Hepatocyte (in vitro differentiated cells): ENCODE data around the gene FAM217B. TPM values are rescaled to one million over a fixed set of nuclear protein-coding genes. Genes with fewer than 3 reads are reported as not detected.

ENCODE experiments used
- DNase-seq: peaks from one replicate; pipeline ENCODE4 v3.0.0-alpha.2; 2016; ENCODE audit warnings: low spot score
- H2AFZ ChIP-seq: fragments of 200-600 bp; sonication (generic); 2 replicates; pipeline ENCODE4 v1.6.0; 2016; ENCODE audit warnings: antibody characterized with exemption, mild to moderate bottlenecking
- H3K27ac ChIP-seq: fragments of 200-600 bp; sonication (generic); 2 replicates; pipeline ENCODE4 v1.5.1; 2016; ENCODE audit warnings: mild to moderate bottlenecking
- H3K27me3 ChIP-seq: fragments of 200-600 bp; sonication (generic); 2 replicates; pipeline ENCODE4 v1.6.1; 2016
- H3K36me3 ChIP-seq: fragments of 200-600 bp; sonication (generic); replicated peaks from 2 replicates; pipeline ENCODE4 v1.5.1; 2016; ENCODE audit warnings: low read depth; ENCODE audit not compliant: insufficient read depth
- H3K4me1 ChIP-seq: fragments of 200-600 bp; sonication (generic); 2 replicates; pipeline ENCODE4 v1.5.1; 2016; ENCODE audit warnings: mild to moderate bottlenecking, moderate library complexity; ENCODE audit not compliant: insufficient read depth
- H3K4me2 ChIP-seq: fragments of 200-600 bp; sonication (generic); 2 replicates; pipeline ENCODE4 v1.6.0; 2016
- H3K4me3 ChIP-seq: fragments of 200-600 bp; sonication (generic); 2 replicates; pipeline ENCODE4 v1.5.1; 2016; ENCODE audit warnings: mild to moderate bottlenecking
- H3K79me2 ChIP-seq: fragments of 200-600 bp; sonication (generic); 2 replicates; pipeline ENCODE4 v1.6.0; 2017; ENCODE audit warnings: mild to moderate bottlenecking
- H3K9me2 ChIP-seq: fragments of 200-600 bp; sonication (generic); replicated peaks from 2 replicates; pipeline ENCODE4 v1.6.0; 2017; ENCODE audit warnings: mild to moderate bottlenecking; ENCODE audit not compliant: insufficient read depth
- H3K9me3 ChIP-seq: fragments of 200-600 bp; sonication (generic); 2 replicates; pipeline ENCODE4 v1.5.1; 2016; ENCODE audit warnings: low read depth, mild to moderate bottlenecking
- H4K20me1 ChIP-seq: fragments of 200-600 bp; sonication (generic); 2 replicates; pipeline ENCODE4 v1.6.0; 2016; ENCODE audit warnings: mild to moderate bottlenecking; ENCODE audit not compliant: insufficient read depth, poor library complexity, severe bottlenecking
- CTCF ChIP-seq: fragments of 200-600 bp; sonication (generic); IDR thresholded peaks from 2 replicates; pipeline ENCODE4 v1.5.1; 2016; ENCODE audit warnings: antibody characterized with exemption, mild to moderate bottlenecking; ENCODE audit not compliant: poor library complexity
- EZH2 ChIP-seq: fragments of 200-600 bp; sonication (generic); IDR thresholded peaks from 2 replicates; pipeline ENCODE4 v1.6.1; 2016; ENCODE audit warnings: antibody characterized with exemption, mild to moderate bottlenecking, borderline replicate concordance
- EZH2phosphoT487 ChIP-seq: fragments of 200-600 bp; sonication (generic); IDR thresholded peaks from one replicate; pipeline ENCODE4 v1.6.1; 2018; ENCODE audit warnings: antibody characterized with exemption, mild to moderate bottlenecking, low read depth, moderate library complexity; ENCODE audit not compliant: unreplicated experiment, severe bottlenecking
- WGBS: methylation state at CpG from one replicate; pipeline ENCODE4 v1.1.6; 2016; ENCODE audit warnings: low lambda C conversion rate; ENCODE audit errors: missing lambda C conversion rate; 5-methylcytosine and 5-hydroxymethylcytosine counted together
- polyA plus RNA-seq: library from polyadenylated mRNA; unstranded; fragments of >200 nt; fragmentation: Nextera tagmentation; extraction: Ambion mirVana; gene quantifications from 2 replicates; pipeline ENCODE4 v1.2.1, GENCODE V29; 2016
- total RNA-seq: library from RNA; depleted of rRNA; stranded (reverse); fragments of >200 nt; gene quantifications from 2 replicates; pipeline ENCODE4 v1.2.3, GENCODE V29; 2014

Gene FAM217B
- total and polyA plus RNA-seq, 2 experiments from 2014 or later, result 14.7 to 15.2 TPM

- H3K79me2 ChIP-seq, result no peaks in the 10 kb centered on the region
- H3K4me3 ChIP-seq, result no peak overlapping the region
- no peaks in the 10 kb centered on the region for H3K9me3 ChIP-seq
- H3K9me2 ChIP-seq, result no peaks in the 10 kb centered on the region
- no peak for DNase-seq
- H4K20me1 ChIP-seq, result no peaks in the 10 kb centered on the region
- no peaks in the 10 kb centered on the region for H3K36me3 ChIP-seq
- H3K4me1 ChIP-seq, result no peaks in the 10 kb centered on the region
- H3K4me2 ChIP-seq, result no peak overlapping the region
- no peak for TF ChIP-seq CTCF
- TF ChIP-seq EZH2, result no peak
- no peak for TF ChIP-seq EZH2phosphoT487
- H3K27ac ChIP-seq, result no peak overlapping the region
- H2AFZ ChIP-seq, result peak overlapping the region; percentile 11
- H3K27me3 ChIP-seq, result no peaks in the 10 kb centered on the region
These were observed 14.3 kb upstream of the FAM217B start for GRCh38 chr20:59925899-59926298.

GRCh38 chr20:59931511-59932312 is 8.5 kb upstream of the FAM217B start:
- no peak for DNase-seq
- Histone ChIP-seq H3K9me2 (no peaks in the 10 kb centered on the region), H3K9me3 (no peaks in the 10 kb centered on the region), H3K4me2 (peak overlapping the region; percentile 21), H3K4me1 (peaks cover under 1% of the 10 kb centered on the region), H3K27ac (peak overlapping the region; percentile 63), H4K20me1 (no peaks in the 10 kb centered on the region), H3K4me3 (no peak overlapping the region), H2AFZ (peak overlapping the region; percentile 38), H3K36me3 (no peaks in the 10 kb centered on the region), H3K79me2 (peaks cover 5% of the 10 kb centered on the region), H3K27me3 (no peaks in the 10 kb centered on the region)
- WGBS, result 70% methylated on average over 9 of the region's 9 CpGs
- no peak for TF ChIP-seq EZH2

DNA sequence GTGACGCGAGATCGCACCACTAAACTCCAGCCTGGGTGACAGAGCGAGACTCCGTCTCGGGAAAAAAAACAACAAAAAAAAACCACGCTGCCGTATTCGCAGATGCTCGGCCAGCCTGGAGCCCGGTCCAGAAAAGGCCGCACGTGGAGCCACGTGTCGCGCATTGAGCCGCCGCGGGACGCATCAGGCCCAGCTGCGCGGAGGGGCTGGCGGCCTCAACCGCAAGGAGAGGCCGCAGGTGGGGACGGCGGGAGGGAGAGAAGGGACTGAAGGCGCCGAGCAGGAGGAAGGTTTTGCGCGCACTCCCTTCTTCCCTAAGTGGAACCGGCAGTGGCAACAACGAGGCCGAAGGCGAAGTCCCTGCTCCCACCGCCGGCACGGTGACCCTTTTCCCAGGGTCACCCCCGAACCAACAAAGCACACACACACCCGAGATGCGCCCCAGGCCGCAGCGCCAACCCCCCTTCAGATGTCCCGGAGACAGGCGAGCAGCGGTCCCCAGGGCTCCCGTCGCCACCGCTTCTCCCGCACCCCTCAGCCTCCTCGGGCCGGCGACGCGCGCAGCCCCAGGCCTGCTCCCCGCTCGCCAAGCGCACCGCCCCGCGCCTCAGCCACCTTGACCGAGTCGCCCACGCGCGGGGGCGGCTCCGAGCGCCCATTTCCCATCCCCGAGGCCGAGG is 7.4 kb upstream of the FAM217B start:
- Histone ChIP-seq H3K4me1 (peaks cover 9% of the 10 kb centered on the region), H3K27me3 (no peaks in the 10 kb centered on the region), H4K20me1 (no peaks in the 10 kb centered on the region), H3K4me3 (no peak overlapping the region), H3K36me3 (no peaks in the 10 kb centered on the region), H2AFZ (no peak overlapping the region), H3K9me2 (no peaks in the 10 kb centered on the region), H3K27ac (no peak overlapping the region), H3K79me2 (peaks cover 15% of the 10 kb centered on the region), H3K9me3 (no peaks in the 10 kb centered on the region), H3K4me2 (no peak overlapping the region)
- no peak for DNase-seq
- no peak for TF ChIP-seq CTCF
- TF ChIP-seq EZH2, result no peak
- TF ChIP-seq EZH2phosphoT487, result no peak
- WGBS, result 99% methylated on average over 44 of the region's 72 CpGs

DNA sequence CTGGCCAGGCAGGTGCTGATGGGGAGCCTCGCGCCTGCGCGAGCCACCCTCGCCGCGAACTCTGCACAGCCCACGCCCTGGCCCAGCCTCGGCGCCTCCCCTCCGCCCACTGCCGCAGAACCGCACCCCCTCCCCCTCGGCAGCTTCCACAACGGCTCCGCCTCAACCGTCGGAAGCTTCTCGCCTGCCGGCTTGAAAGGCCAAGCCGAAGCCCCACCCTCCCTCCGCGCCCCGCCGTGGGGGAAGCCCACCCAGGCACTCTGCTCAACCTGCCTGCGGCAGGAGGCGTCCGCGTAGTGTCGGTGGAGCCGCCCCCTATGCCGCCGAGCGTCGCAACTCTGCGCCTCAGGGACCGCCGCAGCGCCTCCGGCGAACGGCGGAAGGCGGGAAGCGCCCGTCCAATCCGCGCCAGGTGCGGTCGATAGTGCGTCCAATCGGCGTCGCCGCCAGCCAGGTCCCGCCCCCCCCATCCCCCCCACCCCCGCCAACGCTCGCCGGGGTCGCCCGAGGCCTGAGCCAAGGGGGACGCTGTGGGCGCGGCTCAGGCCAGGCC is 6.8 kb upstream of the FAM217B start, which contains the start of gene SYCP2:
TSS of gene SYCP2 (minus strand) at position 342 of the 553 bp plus-strand sequence. CDS start 11,224 bp downstream, outside the sequence.
- peaks cover 22% of the 10 kb centered on the region for H3K79me2 ChIP-seq
- peak within 1 kb of the TSS; percentile 98 for H3K4me2 ChIP-seq
- no peaks in the 10 kb centered on the region for H3K27me3 ChIP-seq
- 100% methylated on average over 6 of the region's 65 CpGs for WGBS
- H3K4me1 ChIP-seq, result peaks cover 13% of the 10 kb centered on the region
- no peak within 1 kb of the TSS for H3K27ac ChIP-seq
- TF ChIP-seq EZH2 (no peak), EZH2phosphoT487 (no peak), CTCF (no peak)
- no peaks in the 10 kb centered on the region for H4K20me1 ChIP-seq
- H2AFZ ChIP-seq, result peak within 1 kb of the TSS; percentile 97
- peak; percentile 7 for DNase-seq
- H3K36me3 ChIP-seq, result no peaks in the 10 kb centered on the region
- H3K9me3 ChIP-seq, result no peaks in the 10 kb centered on the region
- no peaks in the 10 kb centered on the region for H3K9me2 ChIP-seq
- H3K4me3 ChIP-seq, result peak within 1 kb of the TSS; percentile 56
